Measurements from ENCODE around the gene CEP170B. TPM values are rescaled to one million over a fixed set of nuclear protein-coding genes. Genes with fewer than 3 reads are reported as not detected.

CEP170B gene
- total and polyA plus RNA-seq, 4 donors: 1.5 to 10.9 (median 6.7) TPM

- TF ChIP-seq HNF4A (conservative IDR thresholded peaks at IDR 0.05): no peak
- no peak for TF ChIP-seq FOXA2 (IDR thresholded peaks at IDR 0.05)
- TF ChIP-seq ZBTB33 (IDR thresholded peaks at IDR 0.05): no peak
- TF ChIP-seq HNF4G (IDR thresholded peaks at IDR 0.05): no peak
Measured at GRCh38 chr14:104935026-104935650, 70.1 kb downstream of the CEP170B start (continued).

GRCh38 chr14:104935955-104936354 lies 70.9 kb downstream of the CEP170B start:
- Histone ChIP-seq H3K4me3 (ENCODE audit: low read depth in 1 of 3, low read length in 3 of 3) (no peak overlapping the region), H3K36me3 (ENCODE audit: control insufficient read depth in 4 of 4, insufficient read depth in 3 of 4, low read depth in 1 of 4, low read length in 3 of 4) (no peaks in the 10 kb centered on the region), H3K9me3 (ENCODE audit: control insufficient read depth in 4 of 4, low read length in 3 of 4) (no peaks in the 10 kb centered on the region), H3K27ac (ENCODE audit: low read depth in 1 of 2, low read length in 2 of 2) (no peak overlapping the region), H3K9ac (ENCODE audit: low read depth in 1 of 2, low read length in 2 of 2) (no peak overlapping the region), H3K4me1 (ENCODE audit: control insufficient read depth in 4 of 4, insufficient read depth in 4 of 4, low read length in 3 of 4) (peaks cover 0 to 6% (median 3%) of the 10 kb centered on the region in 4 donors), H3K27me3 (ENCODE audit: control insufficient read depth in 4 of 4, insufficient read depth in 4 of 4, low read length in 3 of 4) (peaks cover 0 to 3% (median 0%) of the 10 kb centered on the region in 4 donors)
- DNase-seq (ENCODE audit: low spot score): no peak
- TF ChIP-seq FOXA2 (IDR thresholded peaks at IDR 0.05) (no peak), FOXA1 (IDR thresholded peaks at IDR 0.05) (no peak), YY1 (IDR thresholded peaks at IDR 0.05) (no peak), NR2F2 (IDR thresholded peaks at IDR 0.05) (no peak), ZBTB33 (IDR thresholded peaks at IDR 0.05) (no peak), MAX (IDR thresholded peaks at IDR 0.05) (no peak), ATF3 (IDR thresholded peaks at IDR 0.05) (no peak)
- WGBS: 83% methylated on average over 2 of the region's 2 CpGs

- TF ChIP-seq RAD21 (IDR thresholded peaks at IDR 0.05) (no peak), TAF1 (conservative IDR thresholded peaks at IDR 0.05) (no peak), CTCF (IDR thresholded peaks at IDR 0.05; ENCODE audit: low read depth, low read length, missing input control) (no peak), JUND (IDR thresholded peaks at IDR 0.05) (no peak), REST (IDR thresholded peaks at IDR 0.05) (no peak)
- no peaks in the 10 kb centered on the region for H3K36me3 ChIP-seq (ENCODE audit: control insufficient read depth in 4 of 4, insufficient read depth in 3 of 4, low read depth in 1 of 4, low read length in 3 of 4)
- WGBS: 65% methylated on average over 10 of the region's 10 CpGs
- peaks cover 0 to 3% (median 0%) of the 10 kb centered on the region in 4 donors for H3K27me3 ChIP-seq (ENCODE audit: control insufficient read depth in 4 of 4, insufficient read depth in 4 of 4, low read length in 3 of 4)
- H3K4me1 ChIP-seq (ENCODE audit: control insufficient read depth in 4 of 4, insufficient read depth in 4 of 4, low read length in 3 of 4): peaks cover 0 to 6% (median 3%) of the 10 kb centered on the region in 4 donors
- H3K9me3 ChIP-seq (ENCODE audit: control insufficient read depth in 4 of 4, low read length in 3 of 4): no peaks in the 10 kb centered on the region
- no peak overlapping the region for H3K27ac ChIP-seq (ENCODE audit: low read depth in 1 of 2, low read length in 2 of 2)
- no peak for DNase-seq (ENCODE audit: low spot score)
- H3K9ac ChIP-seq (ENCODE audit: low read depth in 1 of 2, low read length in 2 of 2): no peak overlapping the region
- no peak overlapping the region for H3K4me3 ChIP-seq (ENCODE audit: low read depth in 1 of 3, low read length in 3 of 3)
Measured at GRCh38 chr14:104936361-104937155, 71.5 kb downstream of the CEP170B start.
